Uterus (tissue), 2 donors: Measurements from ENCODE around the gene CCN5.
"Not testable (repeated sequence)": the region's sequence is repeated elsewhere in the genome, so short reads cannot be mapped to it uniquely, and the experiment has no call there.

Experiments
- POLR2A ChIP-seq, 2 donors: fragments of 450-650 bp; IDR thresholded peaks; one replicate each; pipeline ENCODE4 v1.6.1; 2016; ENCODE audit warnings: antibody characterized with exemption in 2 of 2, mild to moderate bottlenecking in 1 of 2, moderate library complexity in 1 of 2
- TF ChIP-seq, protein P1 (sequence below), 4 experiments: fragments of 200-600 bp in 2 of 4; fragments of 450-650 bp in 2 of 4; sonication (generic) in 2 of 4; IDR thresholded peaks; one replicate each; pipeline ENCODE4 v1.5.1; 2016 to 2019; ENCODE audit warnings: antibody characterized with exemption in 4 of 4, mild to moderate bottlenecking in 2 of 4, moderate library complexity in 1 of 4

DNA sequence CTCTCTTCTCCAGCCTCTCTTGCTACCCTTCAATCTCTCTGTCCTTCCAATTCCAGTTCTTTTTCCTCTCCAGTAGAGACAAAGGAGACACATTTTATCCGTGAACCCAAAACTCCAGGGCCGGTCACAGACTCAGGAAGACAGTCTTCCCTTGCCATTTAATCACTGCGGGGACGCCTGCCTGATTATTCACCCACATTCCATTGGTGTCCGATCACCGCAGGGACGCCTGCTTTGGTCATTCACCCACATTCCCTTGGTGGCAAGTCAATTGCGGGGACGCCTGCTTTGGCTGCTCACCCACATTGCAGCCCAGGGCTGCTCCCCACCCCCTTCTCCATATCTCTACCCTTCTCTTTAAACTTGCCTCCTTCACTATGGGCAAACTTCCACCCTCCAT lies 44.3 kb upstream of the CCN5 start:
- TF ChIP-seq POLR2A (IDR thresholded peaks at IDR 0.05) = not testable (repeated sequence)
- TF ChIP-seq, protein P1, sequence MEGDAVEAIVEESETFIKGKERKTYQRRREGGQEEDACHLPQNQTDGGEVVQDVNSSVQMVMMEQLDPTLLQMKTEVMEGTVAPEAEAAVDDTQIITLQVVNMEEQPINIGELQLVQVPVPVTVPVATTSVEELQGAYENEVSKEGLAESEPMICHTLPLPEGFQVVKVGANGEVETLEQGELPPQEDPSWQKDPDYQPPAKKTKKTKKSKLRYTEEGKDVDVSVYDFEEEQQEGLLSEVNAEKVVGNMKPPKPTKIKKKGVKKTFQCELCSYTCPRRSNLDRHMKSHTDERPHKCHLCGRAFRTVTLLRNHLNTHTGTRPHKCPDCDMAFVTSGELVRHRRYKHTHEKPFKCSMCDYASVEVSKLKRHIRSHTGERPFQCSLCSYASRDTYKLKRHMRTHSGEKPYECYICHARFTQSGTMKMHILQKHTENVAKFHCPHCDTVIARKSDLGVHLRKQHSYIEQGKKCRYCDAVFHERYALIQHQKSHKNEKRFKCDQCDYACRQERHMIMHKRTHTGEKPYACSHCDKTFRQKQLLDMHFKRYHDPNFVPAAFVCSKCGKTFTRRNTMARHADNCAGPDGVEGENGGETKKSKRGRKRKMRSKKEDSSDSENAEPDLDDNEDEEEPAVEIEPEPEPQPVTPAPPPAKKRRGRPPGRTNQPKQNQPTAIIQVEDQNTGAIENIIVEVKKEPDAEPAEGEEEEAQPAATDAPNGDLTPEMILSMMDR (IDR thresholded peaks at IDR 0.05) = not testable (repeated sequence)
